ENCODE results near the gene SMCO2.
"Not testable (repeated sequence)": the region's sequence is repeated elsewhere in the genome, so short reads cannot be mapped to it uniquely, and the experiment has no call there.

The SMCO2 gene

DNA sequence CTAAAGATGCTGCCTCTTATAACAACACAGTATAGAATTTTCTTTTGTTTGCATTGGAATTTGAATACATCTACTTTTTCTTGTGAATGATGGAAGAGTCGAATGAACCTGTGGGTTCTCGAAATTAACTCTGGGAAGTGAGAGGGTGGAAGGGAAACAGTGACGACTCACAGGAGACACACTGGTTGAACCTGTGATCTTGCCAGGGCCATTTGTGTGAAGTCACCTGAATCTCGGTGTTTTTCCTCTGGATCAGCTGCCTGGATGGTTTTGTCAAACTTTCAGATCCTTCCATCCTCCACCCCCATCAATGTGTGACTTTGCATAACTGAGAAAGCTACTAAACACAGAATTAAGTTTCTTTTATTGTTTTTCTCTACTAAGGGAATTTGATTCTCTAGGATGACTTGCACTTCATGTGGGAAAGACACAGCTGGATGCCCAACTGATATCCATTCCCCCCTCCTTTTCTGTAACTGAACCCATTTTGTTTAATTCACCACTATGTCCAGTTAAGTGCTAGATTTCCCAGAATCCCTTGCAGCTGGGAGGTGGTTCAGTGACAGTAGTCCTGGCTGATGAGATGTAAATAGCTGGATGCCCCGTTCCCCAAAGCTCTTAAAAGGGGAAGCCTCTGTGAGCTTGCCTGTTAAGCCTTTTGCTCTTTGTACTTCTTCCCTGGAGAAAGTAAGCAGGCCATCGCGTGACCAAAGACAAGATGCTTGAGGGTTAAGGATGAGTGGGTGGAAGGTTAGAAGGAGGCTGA lies 83.8 kb downstream of the SMCO2 start:
- DNase-seq = no peak

DNA sequence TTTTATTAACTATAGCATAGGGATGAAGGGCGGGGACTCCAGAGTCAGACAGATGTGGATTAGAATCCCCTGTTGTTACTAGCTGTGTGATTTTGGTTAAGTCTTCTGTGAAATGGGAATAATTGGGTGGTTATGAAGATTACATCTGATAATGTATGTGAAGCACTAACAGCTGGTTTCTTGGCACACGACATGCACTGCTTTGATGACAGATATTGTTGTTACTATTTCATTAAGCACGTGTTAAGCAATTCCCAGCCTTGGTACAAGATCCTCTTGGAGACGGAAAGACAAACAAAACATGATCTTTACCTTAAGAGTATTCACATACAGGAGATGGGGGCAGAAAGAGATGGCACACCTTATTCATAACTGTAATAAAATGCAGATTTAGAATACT lies 85.4 kb downstream of the SMCO2 start:
- no peak for DNase-seq

DNA sequence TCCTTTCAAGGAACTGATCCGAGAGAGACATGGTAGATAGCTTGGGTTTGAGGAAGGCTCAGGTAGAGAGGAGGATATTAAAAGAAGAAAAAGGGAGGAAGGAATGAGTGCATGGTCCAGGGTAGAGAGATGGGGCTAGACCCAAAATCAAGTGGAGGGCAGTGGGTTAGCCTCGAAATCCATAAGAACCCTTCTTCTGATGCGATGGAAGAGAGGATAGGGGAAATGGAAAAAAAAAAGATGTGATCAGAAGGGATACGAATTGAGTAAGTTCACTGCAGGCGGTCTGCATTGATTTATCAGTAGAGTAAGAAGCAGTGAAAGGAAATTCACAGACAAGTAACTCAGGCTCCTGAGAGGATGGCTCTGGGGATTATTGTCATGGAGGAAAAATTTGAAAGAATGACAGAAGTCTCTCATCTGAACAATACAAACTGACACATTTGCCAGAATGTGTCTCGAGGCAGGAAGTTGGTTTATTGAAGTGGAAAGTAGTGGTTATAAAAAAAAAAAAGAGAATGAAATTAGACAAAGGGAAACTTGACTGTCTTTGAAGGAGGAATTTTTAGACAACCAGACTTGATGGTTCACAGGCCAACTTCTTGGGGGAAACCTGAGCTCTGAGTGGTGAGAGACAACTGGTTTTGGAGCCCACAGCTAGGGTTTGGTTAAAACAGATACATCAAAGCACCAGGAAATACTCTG lies 87.7 kb downstream of the SMCO2 start:
- no peak for DNase-seq

GRCh38 chr12:27534765-27535161 lies 88.2 kb downstream of the SMCO2 start:
- DNase-seq = no peak

- DNase-seq = no peak
These were observed 88.8 kb downstream of the SMCO2 start for GRCh38 chr12:27535318-27535717.

- no peak for DNase-seq
These were observed 91.5 kb downstream of the SMCO2 start for GRCh38 chr12:27537855-27538675.

- DNase-seq = no peak
These were observed 92.7 kb downstream of the SMCO2 start for GRCh38 chr12:27539191-27539631.

DNA sequence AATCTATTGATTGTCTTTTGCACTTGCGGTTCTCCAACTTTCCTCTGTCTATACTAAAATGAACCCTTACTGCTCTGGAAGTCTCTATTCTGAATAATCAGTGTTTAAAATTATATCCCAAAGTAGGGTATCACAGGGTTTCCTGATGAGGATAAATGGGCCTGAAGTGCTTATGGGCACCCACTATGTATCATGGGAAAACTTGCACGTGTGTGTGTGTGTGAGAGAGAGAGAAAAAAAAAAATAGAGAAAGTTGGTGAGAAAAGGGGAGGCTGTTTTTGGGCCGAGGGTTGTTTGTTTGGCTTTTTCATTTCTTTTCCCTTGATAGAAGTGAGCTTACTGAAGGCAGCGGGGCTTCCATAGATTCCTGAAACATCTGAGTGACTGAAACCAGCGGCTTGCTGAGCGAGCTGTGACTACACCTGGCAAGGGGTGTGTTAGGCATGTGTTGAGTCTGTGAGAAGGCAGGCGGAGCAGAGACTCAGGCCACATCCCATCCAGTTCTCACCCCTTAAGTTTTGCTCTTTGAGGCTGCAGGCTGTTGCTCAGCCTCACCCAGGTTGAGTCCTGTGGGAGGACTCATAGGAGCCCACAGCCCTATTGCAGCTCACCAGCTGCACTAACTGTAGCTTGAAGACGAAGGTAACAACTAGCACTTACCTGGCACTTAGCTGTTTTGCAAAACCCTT lies 94.6 kb downstream of the SMCO2 start:
- no peak for DNase-seq

- DNase-seq = no peak
These were observed 96.1 kb downstream of the SMCO2 start for GRCh38 chr12:27542628-27543027.

DNA sequence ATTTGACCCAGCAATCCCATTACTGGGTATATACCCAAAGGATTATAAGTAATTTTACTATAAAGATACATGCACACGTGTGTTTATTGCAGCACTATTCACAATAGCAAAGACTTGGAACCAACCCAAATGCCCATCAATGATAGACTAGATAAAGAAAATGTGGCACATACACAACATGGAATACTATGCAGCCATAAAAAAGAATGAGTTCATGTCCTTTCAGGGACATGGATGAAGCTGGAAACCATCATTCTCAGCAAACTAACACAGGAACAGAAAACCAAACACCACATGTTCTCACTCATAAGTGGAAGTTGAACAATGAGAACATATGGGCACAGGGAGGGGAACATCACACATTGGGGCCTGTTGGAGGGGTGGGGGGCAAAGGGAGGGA lies 98.3 kb downstream of the SMCO2 start:
- not testable (repeated sequence) for DNase-seq

GRCh38 chr12:27545665-27546064 lies 99.1 kb downstream of the SMCO2 start:
- no peak for DNase-seq

DNA sequence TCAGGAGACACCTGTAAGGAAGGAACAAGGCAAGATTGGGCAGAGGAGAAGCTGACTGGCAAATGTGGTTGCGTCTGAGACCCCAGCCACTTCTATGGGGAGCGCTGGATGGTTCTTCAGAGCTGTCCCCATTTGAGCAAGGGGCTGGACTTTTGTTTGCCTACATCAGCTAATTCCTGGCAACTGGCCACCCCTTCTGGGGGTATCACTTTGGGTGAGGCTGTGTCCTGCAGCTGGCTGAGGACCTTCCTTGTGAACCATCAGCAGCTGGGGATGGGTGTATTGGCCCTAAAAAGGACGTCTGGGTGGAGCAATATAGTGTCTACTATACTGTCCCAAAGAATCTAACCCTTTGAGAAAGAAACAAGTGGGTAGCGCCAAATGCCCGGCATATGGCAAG lies 101.1 kb downstream of the SMCO2 start:
- no peak for DNase-seq

DNA sequence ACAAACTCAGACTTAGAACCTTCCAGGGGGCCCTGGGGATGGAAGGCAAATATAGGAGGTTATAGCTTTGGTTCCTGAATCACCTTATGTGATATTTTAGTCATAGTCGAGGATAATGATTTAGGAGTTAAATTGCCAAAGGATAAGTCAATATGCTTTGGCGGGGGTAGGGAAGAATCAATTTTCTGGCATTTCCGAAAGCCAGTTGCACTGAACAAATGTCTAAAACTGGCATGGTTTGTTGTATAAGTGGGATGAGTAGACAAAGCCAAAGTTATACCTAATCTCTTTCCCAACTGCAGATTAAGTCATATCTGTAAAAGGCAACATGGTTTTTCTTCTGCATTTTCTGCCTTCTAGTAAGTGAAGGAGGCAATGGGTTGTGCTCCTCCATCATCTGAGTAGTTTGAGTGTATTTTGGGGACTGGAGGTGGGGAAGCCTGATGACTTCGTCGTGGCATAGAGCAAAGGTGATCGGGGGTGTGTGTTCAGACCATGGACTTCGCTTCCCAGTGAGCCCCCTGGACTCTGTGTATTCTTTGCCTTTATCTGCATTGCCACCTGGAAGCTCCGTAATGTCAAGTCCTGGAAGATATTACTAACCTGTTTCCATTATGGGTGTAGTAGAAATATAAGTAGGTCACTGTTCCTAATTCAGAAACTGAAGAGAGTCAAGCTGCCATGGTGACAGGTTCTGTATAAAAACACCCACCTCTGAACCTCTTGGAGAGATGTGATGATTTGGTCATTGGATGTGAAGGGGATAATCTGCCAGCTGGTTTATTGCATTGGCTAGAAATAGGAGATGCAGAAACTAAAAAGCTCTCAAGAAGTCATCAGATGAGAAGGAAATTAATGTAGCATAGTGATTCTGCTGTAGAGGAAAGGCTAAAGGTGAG lies 102.0 kb downstream of the SMCO2 start:
- no peak for DNase-seq

DNA sequence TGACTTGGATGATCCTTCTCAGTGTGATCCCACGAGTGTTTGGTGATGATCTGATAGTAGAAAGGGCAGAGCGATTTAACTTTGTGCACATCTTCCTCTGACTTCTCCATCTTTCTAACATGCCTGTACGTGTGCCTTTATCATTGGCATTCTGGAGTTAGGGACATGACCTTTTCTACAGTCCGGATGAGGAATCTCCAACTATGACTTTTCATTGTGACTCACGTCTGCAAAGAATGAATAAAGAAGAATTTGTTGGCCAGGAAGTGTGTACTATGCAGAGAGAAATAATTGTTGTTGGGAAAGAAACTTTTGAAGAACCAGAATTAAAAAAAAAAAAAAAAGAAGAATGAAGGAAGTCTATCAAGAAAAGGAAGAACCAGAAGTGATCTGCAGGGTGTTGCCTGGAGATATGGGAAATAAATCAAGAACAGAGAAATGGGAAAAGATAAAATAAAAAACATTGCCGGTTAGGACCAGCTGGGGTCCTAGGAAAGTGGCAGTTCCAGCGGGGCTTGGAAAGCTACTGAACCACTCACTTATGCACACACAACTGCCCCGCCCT lies 102.8 kb downstream of the SMCO2 start:
- DNase-seq = no peak

DNA sequence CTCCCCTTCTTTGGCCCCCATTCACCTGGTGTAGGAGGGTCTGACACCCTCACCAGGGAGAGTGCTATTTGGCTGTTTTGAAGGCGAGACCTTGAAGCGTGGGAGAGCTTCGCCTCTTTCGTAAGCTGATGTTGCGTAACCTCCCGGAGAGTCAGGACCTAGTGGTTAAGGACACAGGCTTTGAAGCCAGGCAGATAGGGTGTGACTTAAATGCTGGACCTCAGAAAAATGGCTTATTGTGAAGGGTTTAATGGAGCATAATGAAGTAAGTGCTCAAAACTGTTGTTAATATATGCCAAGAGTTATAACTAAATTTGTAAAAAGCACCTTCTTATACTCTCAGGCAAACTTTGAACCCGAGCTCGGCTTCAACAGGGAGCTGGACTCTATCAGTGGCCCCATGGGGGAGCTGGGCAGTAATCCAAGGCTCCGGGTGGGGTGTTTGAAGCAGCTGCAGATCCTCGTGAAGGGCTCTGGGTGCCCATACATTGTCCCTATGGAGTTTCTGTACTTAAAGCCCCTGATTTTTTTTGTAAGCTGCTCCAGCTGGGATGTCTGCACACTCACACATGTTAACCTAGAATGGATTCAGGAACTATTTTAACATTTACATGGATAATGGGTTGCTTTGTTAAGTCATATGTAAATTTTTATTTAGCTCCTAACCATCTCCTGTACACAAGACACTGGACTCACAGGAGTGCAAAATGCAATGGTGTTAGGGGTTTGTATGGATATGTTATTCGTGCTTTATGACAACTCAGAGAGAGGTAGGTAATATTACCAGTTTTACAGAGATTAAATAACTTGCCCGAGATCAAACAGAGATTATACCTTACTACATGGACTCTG lies 103.5 kb downstream of the SMCO2 start:
- DNase-seq = no peak

DNA sequence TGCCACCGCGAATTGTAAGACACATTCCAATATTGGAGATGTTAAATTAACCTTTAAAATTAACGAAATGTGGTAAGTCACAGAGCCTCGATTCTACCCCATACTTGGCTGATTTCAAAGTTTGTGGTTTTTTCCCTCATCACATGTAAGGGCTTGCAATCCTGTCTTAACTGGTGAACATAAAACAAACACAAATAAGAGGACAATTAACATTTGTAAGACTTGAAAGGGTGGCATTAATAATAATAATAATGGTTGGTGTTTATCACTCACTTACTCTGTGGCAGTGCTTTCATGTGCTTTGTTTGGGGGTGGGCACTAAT lies 104.1 kb downstream of the SMCO2 start:
- no peak for DNase-seq

GRCh38 chr12:27551172-27551840 lies 104.8 kb downstream of the SMCO2 start:
- DNase-seq = no peak

Data from activated CD8-positive, alpha-beta memory T cell treated with anti-CD3 and anti-CD28 coated beads for 24 hours (primary cell).